Measurements from ENCODE around the gene SLC1A7.

- TF ChIP-seq YY1 (IDR thresholded peaks at IDR 0.05; ENCODE audit: extremely low read depth, insufficient replicate concordance, low read depth, low read length) (no peak), CTCF (IDR thresholded peaks at IDR 0.05 in 2 of 3, conservative IDR thresholded peaks at IDR 0.05 in 1 of 3; ENCODE audit: borderline replicate concordance in 1 of 3, insufficient read depth in 1 of 3, low read depth in 2 of 3, low read length in 2 of 3) (no peak), EZH2 (IDR thresholded peaks at IDR 0.05) (no peak), REST (IDR thresholded peaks at IDR 0.05; ENCODE audit: low read depth) (no peak), EGR1 (IDR thresholded peaks at IDR 0.05; ENCODE audit: low read depth) (no peak)
These were observed 13.5 kb upstream of the SLC1A7 start for GRCh38 chr1:53155945-53156344.

All from HCT116 (cell line).